Measurements from ENCODE around the gene DCDC2.
"Not testable (repeated sequence)": the region's sequence is repeated elsewhere in the genome, so short reads cannot be mapped to it uniquely, and the experiment has no call there.

The DCDC2 gene

DNA sequence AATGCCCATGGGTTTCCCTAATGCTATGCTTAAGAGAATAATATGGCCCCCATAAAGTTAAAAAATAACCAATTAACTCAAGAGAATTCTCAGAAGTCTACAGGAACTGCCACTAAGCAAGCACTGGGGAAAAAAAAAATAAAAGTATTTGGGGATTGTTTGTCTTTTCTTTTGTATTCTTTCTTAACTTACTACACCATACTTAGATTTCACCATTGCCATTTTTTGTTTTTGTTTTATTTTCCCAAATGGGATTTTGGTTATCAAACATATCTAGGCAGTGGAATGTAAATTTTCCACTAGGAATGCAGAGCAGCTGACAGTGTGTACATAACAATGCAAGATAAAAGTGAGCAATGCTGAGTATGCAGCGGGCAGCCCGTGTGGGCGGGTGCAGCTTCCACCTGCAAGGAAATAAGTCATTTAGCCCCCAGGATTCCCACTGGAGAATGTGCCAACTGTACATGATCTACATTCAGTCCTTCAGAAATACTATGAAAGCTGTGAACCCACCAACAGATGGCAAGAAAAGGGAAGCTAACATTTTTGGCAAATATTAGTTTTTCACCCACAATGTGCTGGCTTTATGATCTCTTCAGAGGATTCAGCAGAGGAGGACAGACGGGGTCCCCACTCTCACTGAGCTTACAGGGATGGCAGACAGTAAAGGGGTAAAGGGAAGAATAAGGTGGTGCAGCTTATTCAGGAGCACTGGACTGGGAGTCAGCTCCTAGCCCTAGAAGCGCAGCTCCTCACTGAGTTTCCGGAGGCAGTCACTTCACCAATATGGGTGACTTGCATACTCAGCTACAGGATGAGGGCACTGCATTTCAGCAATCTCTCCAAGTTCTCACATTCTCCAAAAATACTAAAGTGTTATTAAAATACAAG, 44.4 kb downstream of the DCDC2 start:
- Histone ChIP-seq H3K79me2 (ENCODE audit: insufficient read depth, low read length) (no peaks in the 10 kb centered on the region), H2AFZ (ENCODE audit: low read depth, low read length) (no peak overlapping the region), H3K9me3 (ENCODE audit: insufficient read depth, low read length, severe bottlenecking) (peaks cover 3% of the 10 kb centered on the region), H3K36me3 (ENCODE audit: insufficient read depth, low read length) (no peaks in the 10 kb centered on the region), H3K9ac (ENCODE audit: low read depth, low read length) (no peak overlapping the region), H3K4me1 (ENCODE audit: insufficient read depth, low read length) (no peaks in the 10 kb centered on the region), H3K27me3 (ENCODE audit: insufficient read depth, low read length, poor library complexity) (peaks cover 11% of the 10 kb centered on the region), H3K27ac (ENCODE audit: low read length) (no peak overlapping the region), H4K20me1 (ENCODE audit: insufficient read depth, low read length) (no peaks in the 10 kb centered on the region), H3K4me3 (ENCODE audit: low read depth in 1 of 2, low read length in 2 of 2) (no peak overlapping the region), H3K4me2 (ENCODE audit: insufficient read depth, low read length) (no peak overlapping the region)
- DNase-seq (no peak), ATAC-seq (ENCODE audit: insufficient read depth, low read depth) (no peak)
- TF ChIP-seq, protein P1, sequence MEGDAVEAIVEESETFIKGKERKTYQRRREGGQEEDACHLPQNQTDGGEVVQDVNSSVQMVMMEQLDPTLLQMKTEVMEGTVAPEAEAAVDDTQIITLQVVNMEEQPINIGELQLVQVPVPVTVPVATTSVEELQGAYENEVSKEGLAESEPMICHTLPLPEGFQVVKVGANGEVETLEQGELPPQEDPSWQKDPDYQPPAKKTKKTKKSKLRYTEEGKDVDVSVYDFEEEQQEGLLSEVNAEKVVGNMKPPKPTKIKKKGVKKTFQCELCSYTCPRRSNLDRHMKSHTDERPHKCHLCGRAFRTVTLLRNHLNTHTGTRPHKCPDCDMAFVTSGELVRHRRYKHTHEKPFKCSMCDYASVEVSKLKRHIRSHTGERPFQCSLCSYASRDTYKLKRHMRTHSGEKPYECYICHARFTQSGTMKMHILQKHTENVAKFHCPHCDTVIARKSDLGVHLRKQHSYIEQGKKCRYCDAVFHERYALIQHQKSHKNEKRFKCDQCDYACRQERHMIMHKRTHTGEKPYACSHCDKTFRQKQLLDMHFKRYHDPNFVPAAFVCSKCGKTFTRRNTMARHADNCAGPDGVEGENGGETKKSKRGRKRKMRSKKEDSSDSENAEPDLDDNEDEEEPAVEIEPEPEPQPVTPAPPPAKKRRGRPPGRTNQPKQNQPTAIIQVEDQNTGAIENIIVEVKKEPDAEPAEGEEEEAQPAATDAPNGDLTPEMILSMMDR (IDR thresholded peaks at IDR 0.05; ENCODE audit: borderline replicate concordance, extremely low read depth, low read length, poor library complexity, severe bottlenecking): no peak
- TF ChIP-seq EZH2 (IDR thresholded peaks at IDR 0.05; ENCODE audit: borderline replicate concordance, low read depth, low read length, severe bottlenecking): no peak

DNA sequence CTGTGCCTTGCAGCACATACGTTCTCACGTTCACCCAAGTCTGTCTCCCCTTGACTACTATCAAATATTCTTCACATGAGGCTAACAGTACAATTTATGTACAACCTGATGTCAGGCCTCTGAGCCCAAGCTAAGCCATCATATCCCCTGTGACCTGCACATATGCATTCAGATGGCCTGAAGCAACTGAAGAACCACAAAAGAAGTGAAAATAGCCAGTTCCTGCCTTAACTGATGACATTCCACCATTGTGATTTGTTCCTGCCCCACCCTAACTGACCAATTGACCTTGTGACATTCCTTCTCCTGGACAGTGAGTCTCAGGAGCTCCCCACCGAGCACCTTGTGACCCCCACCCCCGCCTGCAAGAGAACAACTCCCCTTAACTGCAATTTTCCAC, 46.1 kb downstream of the DCDC2 start:
- peaks cover 13% of the 10 kb centered on the region for H3K27me3 ChIP-seq (ENCODE audit: insufficient read depth, low read length, poor library complexity)
- H3K4me2 ChIP-seq (ENCODE audit: insufficient read depth, low read length); H3K27ac ChIP-seq (ENCODE audit: low read length); H3K9ac ChIP-seq (ENCODE audit: low read depth, low read length); H3K4me1 ChIP-seq (ENCODE audit: insufficient read depth, low read length); H2AFZ ChIP-seq (ENCODE audit: low read depth, low read length); H3K36me3 ChIP-seq (ENCODE audit: insufficient read depth, low read length); DNase-seq; H3K4me3 ChIP-seq (ENCODE audit: low read depth in 1 of 2, low read length in 2 of 2); ATAC-seq (ENCODE audit: insufficient read depth, low read depth); H4K20me1 ChIP-seq (ENCODE audit: insufficient read depth, low read length); H3K79me2 ChIP-seq (ENCODE audit: insufficient read depth, low read length); H3K9me3 ChIP-seq (ENCODE audit: insufficient read depth, low read length, severe bottlenecking): not testable (repeated sequence)

DNA sequence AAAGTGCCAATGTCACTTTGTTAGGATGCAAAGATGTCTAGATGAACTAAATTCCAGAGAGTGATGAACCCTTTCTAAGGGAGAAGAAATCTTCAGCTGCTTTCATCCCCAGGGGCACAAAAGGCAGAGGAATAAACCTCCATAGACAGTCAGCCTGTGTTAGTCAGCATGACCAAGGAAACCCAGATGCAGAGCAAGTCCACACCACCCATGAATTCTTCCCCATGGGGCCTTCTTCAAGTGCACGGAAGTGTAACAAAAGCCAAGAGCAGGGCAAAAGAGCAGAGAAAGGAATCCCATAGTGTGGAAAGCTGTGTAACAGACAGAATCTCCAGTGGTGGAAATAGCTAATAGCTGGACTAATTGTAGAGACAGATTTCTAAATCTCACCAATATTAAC, 50.0 kb downstream of the DCDC2 start:
- Histone ChIP-seq H3K4me3 (ENCODE audit: low read depth in 1 of 2, low read length in 2 of 2) (no peak overlapping the region), H3K27me3 (ENCODE audit: insufficient read depth, low read length, poor library complexity) (peaks cover 9% of the 10 kb centered on the region), H3K79me2 (ENCODE audit: insufficient read depth, low read length) (no peaks in the 10 kb centered on the region), H4K20me1 (ENCODE audit: insufficient read depth, low read length) (no peaks in the 10 kb centered on the region), H3K9ac (ENCODE audit: low read depth, low read length) (no peak overlapping the region), H2AFZ (ENCODE audit: low read depth, low read length) (no peak overlapping the region), H3K4me2 (ENCODE audit: insufficient read depth, low read length) (no peak overlapping the region), H3K4me1 (ENCODE audit: insufficient read depth, low read length) (no peaks in the 10 kb centered on the region), H3K27ac (ENCODE audit: low read length) (no peak overlapping the region), H3K36me3 (ENCODE audit: insufficient read depth, low read length) (no peaks in the 10 kb centered on the region), H3K9me3 (ENCODE audit: insufficient read depth, low read length, severe bottlenecking) (peaks cover 3% of the 10 kb centered on the region)
- no peak for ATAC-seq (ENCODE audit: insufficient read depth, low read depth)
- no peak for DNase-seq
- no peak for TF ChIP-seq EZH2 (IDR thresholded peaks at IDR 0.05; ENCODE audit: borderline replicate concordance, low read depth, low read length, severe bottlenecking)
- TF ChIP-seq, protein P1 (IDR thresholded peaks at IDR 0.05; ENCODE audit: borderline replicate concordance, extremely low read depth, low read length, poor library complexity, severe bottlenecking): no peak

DNA sequence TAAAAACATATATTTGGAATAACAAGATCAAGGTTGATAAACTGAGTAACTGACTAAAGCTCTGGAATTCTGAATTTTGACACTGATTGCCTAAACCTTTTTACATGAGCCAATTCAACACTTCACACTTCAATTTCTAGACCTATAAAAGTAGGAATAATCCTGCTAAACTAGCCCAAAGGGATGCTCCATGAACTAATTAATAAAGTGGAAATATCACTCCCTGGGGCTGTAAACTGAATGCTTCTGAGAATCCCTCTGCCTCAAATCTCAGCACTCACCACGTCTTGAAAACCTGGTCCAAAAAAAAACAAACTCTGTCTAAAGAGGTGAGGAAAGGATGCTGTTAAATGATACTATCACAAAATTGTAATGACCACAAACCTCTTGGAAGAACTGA, 50.9 kb downstream of the DCDC2 start:
- H3K9me3 ChIP-seq (ENCODE audit: insufficient read depth, low read length, severe bottlenecking): peaks cover 3% of the 10 kb centered on the region
- DNase-seq (no peak), ATAC-seq (ENCODE audit: insufficient read depth, low read depth) (no peak)
- H3K4me1 ChIP-seq (ENCODE audit: insufficient read depth, low read length): no peaks in the 10 kb centered on the region
- no peak overlapping the region for H2AFZ ChIP-seq (ENCODE audit: low read depth, low read length)
- H3K4me2 ChIP-seq (ENCODE audit: insufficient read depth, low read length): no peak overlapping the region
- H3K79me2 ChIP-seq (ENCODE audit: insufficient read depth, low read length): no peaks in the 10 kb centered on the region
- H3K9ac ChIP-seq (ENCODE audit: low read depth, low read length): no peak overlapping the region
- no peaks in the 10 kb centered on the region for H4K20me1 ChIP-seq (ENCODE audit: insufficient read depth, low read length)
- H3K27me3 ChIP-seq (ENCODE audit: insufficient read depth, low read length, poor library complexity): peaks cover 9% of the 10 kb centered on the region
- no peak overlapping the region for H3K4me3 ChIP-seq (ENCODE audit: low read depth in 1 of 2, low read length in 2 of 2)
- H3K27ac ChIP-seq (ENCODE audit: low read length): no peak overlapping the region
- TF ChIP-seq, protein P1 (IDR thresholded peaks at IDR 0.05; ENCODE audit: borderline replicate concordance, extremely low read depth, low read length, poor library complexity, severe bottlenecking): no peak
- no peak for TF ChIP-seq EZH2 (IDR thresholded peaks at IDR 0.05; ENCODE audit: borderline replicate concordance, low read depth, low read length, severe bottlenecking)
- H3K36me3 ChIP-seq (ENCODE audit: insufficient read depth, low read length): no peaks in the 10 kb centered on the region
